Measurements from ENCODE around the gene MREG.

DNA sequence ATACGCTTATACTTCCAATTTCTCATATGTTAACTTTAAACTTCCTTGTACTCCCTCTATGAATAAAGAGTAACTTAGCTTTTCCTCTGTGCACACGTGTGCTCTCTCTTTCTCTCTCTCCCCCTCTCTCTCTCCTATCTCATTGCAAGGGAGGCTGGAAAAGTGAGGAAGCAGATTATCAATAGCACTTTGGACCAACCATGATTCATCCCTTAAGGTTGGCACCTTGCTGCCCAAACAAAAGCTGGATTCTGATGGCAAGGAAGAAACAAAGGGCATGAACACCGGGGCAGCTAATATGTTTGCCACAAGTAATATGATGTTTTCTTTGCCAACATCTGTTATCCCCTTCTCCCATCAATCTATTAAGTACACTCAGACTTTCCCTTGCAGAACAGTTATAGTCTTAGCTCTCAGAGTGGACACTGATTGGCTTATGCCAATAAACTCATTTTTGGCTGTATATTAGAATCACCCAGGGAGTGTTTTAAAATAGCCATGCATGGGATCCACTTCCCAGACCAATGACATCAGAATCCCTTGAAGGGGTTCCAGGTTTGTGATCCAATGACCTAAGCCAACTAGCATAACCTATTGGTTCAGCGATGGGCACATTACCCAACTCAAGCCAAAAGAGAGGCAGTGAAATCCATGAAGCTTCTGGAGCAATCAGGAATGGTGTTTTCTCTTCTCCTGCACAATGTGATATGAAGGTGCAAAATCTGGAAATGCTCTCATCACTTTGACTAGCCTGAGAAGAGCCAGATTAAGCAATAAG is 60.3 kb downstream of the MREG start:
- TF ChIP-seq POLR2A (IDR thresholded peaks at IDR 0.05; ENCODE audit: low read length): no peak
- TF ChIP-seq GATA1 (IDR thresholded peaks at IDR 0.05; ENCODE audit: low read depth, low read length): no peak
